Measurements from ENCODE around the gene LAMB3.

The LAMB3 gene

GRCh38 chr1:209661071-209661470 lies 8.8 kb upstream of the LAMB3 start:
- DNase-seq (ENCODE audit: low read depth) = no peak

DNA sequence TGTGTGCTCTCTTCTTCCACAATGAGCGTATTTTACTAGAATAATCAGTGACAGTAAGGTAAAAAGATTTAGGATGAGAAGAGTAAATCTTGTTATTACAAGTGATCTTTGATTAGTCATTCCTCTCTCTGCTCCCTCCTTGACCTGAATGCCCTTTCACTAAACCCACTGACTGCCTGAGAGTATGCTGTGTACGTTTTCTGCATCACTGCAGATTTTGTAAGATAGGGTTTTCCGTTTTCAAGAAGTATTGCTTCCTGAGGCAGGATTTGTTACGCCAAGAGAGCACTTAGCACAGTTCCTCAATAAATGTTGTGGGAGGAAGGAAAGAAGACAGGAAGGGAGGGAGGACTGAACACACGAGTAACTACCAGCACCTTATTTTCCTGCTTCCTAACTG lies 7.7 kb upstream of the LAMB3 start:
- DNase-seq (ENCODE audit: low read depth) = no peak

- DNase-seq (ENCODE audit: low read depth) = no peak
Measured at GRCh38 chr1:209657918-209658317, 5.7 kb upstream of the LAMB3 start.

GRCh38 chr1:209657140-209657879 lies 5.1 kb upstream of the LAMB3 start:
- DNase-seq (ENCODE audit: low read depth) = no peak

DNA sequence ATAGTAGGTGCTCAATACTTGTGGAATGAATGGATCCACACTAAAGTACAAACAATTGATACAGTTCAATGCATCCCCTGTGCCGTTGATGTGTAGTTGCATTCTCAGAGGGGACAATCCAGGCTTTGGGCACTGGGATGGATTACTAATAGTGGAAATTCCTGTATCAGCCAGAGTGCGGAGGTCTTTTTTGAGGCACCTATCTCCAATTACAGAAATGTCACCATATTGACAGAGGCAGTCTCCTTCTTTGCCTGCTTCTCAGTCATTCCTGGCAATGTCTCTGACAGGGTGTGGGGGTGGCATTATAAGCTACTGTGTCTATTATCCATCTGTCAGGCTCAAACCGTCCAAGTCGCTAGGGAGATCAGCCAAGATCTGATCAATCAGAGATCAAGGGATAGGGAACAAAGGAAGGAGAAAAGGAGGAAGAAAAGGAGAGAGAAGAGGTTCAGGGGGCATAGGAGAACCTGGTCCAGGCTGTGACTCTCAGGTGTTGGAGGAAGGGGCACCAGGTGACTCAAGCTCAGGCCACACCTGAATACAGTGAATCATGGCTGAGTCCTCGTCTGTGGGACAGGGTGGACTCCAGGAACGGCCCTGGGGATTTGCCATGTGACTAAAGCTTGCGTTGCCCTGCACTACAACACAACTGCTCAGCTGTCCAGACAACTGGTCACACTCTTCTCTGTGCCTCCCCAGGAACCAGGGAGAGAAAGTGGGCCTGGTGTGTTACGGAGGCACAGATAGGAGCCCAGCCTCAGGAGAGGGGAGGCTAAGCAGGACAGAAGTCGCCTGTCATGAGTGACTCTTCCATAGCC lies 3.4 kb upstream of the LAMB3 start:
- DNase-seq (ENCODE audit: low read depth) = no peak

DNA sequence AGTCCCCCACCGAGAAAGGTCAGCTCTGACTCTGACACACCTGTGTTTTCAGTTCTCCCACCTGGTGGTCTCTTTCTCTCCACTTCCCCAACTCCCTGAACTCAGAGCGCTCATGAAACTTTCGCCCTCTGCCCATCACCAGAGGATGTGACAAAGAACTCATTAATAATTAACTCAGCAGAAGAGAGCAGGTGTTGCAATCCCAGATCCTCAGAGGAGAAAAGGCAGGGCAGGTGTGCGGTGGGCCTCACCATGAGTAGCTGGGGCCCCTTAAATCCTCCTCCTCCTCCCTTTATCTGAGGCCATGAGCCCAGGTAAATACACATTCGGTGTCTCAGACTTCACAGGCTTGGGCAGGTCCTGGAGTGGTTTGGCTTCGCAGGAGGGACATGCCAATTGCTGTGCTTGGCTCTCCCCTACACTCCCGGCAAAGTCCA lies 1.7 kb upstream of the LAMB3 start:
- DNase-seq (ENCODE audit: low read depth) = no peak

GRCh38 chr1:209652873-209653401 lies 712 bp upstream of the LAMB3 start:
- DNase-seq (ENCODE audit: low read depth) = no peak

DNA sequence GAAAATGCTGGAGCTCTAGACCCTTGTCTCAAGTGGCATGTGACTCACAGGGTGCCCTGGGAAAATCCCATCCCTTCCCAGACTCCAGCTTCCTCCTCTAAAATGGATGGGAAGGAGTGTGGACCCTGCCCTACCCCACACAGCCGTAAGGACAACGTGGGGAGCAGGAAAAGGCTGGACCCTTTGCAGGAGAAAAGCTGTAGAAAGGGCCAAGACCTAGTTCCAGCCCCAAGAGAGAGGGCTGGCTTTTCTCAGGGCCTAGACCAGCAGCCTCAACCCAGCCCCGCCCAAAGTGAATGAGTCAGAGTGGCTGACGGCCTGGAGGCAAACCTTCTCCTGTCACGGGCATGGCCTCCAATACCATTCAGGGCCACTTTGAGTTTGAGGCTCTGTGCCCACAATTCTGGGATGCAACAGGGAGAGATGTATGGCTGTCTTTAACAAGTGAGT lies 1.1 kb downstream of the LAMB3 start:
- peak; percentile 23 for DNase-seq (ENCODE audit: low read depth)

GRCh38 chr1:209650454-209650853 lies 1.8 kb downstream of the LAMB3 start:
- no peak for DNase-seq (ENCODE audit: low read depth)

DNA sequence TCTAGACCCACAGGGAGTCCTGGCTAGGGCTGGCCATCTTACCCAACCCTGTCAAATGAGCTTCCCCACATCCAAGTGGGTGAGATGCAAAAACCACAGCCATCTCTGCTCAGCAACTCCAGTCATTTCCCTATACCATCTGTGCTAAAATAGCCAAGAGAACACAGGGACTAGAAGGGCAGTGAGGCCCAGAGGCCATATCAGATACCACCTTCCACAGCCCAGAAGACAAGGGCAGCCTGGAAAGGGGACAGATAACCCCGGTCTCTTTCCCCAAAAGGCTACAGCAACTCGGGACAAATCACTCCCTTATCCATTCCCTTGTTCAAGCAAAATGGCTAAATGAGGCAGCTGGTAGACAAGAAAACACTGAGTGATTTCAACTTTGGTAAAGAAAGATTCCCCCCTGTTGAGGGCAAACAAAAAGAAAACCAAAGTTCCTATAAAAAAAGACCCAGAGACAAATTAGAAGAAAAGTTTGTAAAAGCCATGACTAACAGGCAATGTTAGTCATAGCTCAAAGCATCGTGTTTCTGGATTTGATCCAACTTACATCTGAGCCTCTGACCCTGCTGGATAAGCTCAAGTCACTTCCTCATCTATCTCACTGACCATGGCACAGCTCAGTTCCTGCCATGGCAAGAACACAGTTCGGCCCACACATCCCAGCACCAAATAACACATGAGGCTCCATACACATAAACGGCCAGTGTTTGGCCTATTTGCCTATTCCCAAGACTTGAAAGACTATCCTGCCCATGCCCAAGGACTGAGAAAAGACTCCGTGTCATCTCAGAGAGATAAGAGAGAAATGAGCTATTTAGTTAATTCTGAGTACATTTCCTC lies 3.1 kb downstream of the LAMB3 start:
- no peak for DNase-seq (ENCODE audit: low read depth)

GRCh38 chr1:209648346-209648745 lies 3.9 kb downstream of the LAMB3 start:
- DNase-seq (ENCODE audit: low read depth) = no peak

- DNase-seq (ENCODE audit: low read depth) = no peak
Measured at GRCh38 chr1:209647156-209647555, 5.1 kb downstream of the LAMB3 start.

- no peak for DNase-seq (ENCODE audit: low read depth)
Measured at GRCh38 chr1:209646558-209646957, 5.7 kb downstream of the LAMB3 start.

DNA sequence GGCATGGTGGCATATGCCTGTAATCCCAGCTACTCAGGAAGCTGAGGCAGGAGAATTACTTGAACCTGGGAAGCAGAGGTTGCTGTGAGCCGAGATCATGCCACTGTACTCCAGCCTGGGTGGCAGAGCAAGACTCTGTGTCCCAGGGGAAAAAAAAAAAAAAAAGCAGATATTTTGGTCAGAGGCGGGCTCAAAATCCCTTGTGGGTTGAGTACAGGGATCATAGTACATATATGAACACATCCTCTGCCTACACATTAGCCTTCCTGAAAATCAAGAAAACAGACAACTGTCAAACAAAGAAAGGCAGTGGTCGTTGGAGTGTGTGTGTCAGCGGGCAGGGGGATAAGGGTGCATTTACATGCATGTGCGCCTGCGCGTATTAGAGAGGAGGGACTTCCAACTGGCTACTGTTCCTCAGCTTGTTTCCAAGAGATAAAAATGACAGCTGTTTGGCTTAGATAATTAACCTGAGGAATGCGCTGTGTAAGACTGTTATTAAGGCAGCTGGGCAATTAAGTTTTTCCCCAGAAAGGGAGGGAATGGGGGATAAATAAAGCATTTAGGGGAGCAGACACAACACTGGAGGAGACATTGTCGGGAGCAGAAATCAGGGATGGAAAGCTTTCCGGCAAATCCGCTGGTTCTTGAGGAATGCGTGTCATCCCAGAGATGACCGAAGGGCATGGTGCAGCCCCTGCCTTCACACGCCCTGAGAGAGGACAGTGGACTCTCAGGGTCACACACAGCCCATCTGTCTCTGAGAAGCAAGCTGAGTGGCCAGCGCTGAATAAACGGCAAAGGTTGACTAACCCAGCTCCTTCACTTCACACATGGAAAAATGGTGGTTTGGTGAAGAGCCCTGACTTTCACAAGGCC lies 6.4 kb downstream of the LAMB3 start:
- DNase-seq (ENCODE audit: low read depth) = no peak

DNA sequence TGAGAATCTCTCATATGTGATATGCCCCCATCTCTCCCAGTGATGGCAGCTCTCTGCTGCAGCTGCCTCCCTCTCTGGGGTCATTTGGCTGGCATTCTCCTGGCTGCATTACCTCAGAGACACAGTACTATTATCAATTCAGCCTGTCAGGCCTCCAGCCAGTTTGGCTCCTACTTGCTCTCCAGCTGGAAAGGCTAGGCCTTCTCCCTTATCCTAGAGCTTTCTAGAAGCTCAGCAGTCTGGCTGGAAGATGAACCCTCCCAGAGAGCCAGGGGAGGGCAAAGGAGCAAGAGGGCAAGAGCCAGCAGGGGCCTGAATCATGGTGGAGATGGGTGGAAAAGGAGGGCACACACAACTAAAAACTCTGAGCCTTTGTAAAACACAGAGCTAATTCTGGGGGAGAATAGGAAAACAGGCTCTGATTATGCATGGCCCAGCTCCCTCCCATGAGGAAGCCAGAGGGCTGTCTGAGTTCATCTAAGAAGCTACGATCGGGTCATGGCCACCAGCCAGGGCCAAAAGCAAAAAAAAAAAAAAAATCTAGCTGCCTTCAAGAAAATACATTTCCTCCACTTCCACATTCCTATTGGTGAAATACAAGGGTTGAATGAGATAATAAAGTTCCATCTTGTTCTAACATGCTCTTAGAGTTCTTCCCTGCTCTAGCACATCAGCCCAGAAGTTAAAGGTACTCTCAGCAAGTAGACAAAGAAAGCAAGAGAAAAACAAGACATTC lies 8.8 kb downstream of the LAMB3 start:
- no peak for DNase-seq (ENCODE audit: low read depth)

DNA sequence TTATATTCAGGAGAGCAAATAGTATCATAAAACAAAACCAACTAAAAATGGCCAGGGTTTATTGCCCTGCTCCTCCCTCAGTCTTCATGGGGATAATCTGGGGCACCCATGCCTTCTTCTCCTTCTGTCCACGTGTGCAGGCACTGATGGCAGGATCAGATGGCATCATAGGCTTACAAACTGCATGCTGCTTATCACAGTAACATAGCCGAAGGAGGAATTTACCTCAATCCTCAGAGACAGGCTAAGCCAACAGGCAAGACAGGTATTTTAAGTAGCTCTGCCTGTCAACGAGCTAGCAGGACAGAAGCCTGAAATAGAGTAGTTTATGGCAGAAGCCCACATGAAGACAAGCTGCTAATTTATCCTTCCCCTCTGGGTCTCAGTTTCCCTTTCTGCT lies 9.4 kb downstream of the LAMB3 start:
- no peak for DNase-seq (ENCODE audit: low read depth)

DNA sequence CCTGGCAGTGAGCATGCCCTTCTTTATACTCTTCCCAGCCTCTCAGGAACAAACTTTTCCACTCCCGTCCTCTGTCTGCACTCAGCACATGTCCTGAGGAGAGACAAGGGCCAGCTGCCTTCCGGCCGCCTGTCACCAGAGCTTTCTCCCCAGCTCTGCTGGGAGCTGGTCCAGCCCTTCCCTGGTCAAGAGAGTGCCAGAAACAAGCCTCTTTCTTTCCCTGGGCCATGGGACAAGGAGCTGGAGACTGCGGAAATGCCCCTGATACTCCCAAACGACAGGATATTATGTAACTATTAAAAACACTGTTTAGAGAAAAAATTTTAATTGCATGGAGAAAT lies 10.4 kb downstream of the LAMB3 start:
- no peak for DNase-seq (ENCODE audit: low read depth)

DNA sequence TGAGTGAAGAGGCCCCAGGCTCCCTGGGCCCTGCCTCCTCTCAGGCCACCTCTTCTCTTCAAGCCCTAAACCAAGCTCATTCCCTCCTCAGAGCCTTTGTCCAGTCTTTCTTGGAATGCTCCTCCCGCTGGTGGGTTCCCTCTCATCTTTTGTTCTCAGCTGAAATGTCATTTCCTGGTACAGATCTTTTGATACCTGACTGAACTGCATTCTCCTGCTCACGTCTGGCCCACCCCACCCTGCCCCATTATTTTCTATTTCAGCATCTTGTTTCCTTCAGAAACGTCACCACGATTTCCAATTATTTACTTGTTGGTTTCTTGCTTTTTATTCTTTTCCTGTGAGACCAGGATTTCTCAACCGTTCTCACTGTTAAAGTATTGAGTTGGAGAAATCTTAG lies 16.4 kb downstream of the LAMB3 start:
- no peak for DNase-seq (ENCODE audit: low read depth)

DNA sequence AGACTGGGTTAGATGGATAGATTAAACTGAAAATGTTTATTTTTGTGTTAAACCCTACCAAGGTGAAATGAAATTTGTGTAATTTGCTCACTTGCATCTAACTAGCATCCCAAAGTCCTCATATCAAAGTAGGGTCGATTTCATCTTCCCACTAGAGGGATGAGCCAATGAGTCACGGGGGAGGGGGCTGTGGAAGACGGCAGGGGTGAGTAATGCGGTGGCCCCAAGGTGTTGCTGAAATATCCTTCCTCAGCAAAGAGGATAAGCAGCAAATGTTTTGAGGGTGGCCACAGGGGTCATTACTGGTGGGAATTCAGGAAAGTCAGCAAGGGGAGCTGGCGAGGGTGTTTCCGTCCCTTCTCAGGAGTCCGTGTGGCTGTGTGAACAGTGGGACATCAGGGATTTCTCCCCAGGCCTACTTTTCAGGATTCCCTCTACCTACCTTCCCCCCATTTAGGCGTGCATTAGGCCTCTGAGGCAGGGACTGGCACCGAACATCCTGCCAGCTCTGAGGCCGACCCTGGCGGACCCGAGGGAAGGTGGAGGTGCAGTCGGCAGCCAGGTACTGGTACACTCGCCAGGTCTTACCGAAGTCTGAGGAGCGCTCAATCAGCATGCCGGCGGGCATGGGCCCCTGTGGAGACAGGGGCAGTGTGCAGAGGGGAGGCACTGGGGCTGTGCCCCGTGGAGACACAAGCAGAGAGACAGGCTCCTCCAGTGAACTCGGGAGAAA lies 18.1 kb downstream of the LAMB3 start:
- no peak for DNase-seq (ENCODE audit: low read depth)
